DMS53 (cell line): ENCODE measurements around the gene NADK2.
A peak's percentile ranks its signal among the peaks of the same experiment; 100 is the strongest.

Source experiments
- DNase-seq: peaks from one replicate; lab custom pipeline; 2025; lab: John Stamatoyannopoulos, UW

NADK2 gene

DNA sequence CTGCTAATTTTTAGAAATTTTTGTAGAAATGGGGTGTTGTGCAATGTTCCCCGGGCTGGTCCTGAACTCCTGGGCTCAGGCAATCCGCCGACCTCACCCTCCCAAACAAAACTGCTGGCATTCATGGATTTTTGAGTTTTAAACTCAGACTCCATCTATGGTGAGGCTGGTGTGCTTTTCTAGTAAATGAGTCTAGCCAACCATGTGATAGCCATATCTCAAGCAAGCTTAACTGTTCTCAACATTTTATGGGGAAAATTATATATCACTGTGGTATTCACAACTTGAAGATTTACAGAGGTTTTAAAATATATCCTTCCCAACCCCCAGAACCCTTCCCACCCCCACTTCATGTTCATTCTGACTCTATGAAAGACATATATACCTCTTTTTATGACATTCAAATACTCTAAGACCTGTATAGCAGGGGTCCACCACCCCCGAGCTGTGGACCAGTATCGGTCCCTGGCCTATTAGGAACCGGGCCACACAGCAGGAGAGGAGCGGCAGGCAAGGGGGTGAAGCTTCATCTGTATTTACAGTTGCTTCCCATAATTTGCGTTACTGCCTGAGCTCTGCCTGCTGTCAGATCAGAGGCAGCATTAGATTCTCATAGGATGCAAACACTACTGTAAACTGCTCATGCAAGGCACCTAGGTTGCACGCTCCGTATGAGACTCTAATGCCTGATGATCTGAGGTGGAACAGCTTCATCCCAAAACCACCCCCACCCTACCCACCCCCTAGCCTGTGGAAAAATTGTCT is 4.5 kb upstream of the NADK2 start:
- no peak for DNase-seq

DNA sequence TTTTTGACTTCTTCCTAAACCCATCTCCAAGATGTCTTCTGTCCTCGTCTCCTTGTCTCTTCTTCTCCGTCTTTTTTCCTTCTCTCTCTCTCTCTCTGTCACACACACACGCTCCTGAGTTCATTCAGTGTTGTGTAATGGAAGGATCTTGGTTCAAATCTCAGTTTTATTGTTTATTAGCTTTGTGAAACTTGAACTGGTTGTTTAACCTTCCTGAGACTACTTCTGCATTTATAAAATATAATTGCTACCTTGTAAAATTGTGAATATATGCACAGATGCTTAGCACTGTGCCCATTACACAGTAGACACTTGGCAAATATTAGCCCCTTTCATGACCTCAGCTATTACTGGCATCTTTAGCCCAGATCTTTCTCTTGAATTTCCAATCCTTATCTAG is 2.4 kb upstream of the NADK2 start:
- DNase-seq, result no peak

DNA sequence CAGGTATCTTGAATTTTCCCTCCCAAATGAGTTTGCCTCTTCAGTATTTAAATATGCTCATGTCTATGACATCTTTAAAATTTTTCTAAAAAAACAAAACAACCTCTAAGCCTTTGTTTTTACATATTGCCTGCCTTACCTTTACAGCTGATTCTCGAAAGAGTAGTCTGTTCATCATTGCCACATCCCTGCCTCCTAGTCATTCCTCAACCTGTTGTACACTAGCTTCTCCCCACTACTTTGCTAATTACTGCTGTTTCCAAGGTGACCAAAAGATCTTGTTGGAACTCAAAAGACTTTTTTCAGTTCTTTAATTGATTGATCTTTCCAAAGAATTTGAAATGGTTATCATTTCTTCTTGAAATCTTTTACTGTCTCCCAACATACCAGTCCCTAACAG is 1.9 kb upstream of the NADK2 start:
- no peak for DNase-seq

DNA sequence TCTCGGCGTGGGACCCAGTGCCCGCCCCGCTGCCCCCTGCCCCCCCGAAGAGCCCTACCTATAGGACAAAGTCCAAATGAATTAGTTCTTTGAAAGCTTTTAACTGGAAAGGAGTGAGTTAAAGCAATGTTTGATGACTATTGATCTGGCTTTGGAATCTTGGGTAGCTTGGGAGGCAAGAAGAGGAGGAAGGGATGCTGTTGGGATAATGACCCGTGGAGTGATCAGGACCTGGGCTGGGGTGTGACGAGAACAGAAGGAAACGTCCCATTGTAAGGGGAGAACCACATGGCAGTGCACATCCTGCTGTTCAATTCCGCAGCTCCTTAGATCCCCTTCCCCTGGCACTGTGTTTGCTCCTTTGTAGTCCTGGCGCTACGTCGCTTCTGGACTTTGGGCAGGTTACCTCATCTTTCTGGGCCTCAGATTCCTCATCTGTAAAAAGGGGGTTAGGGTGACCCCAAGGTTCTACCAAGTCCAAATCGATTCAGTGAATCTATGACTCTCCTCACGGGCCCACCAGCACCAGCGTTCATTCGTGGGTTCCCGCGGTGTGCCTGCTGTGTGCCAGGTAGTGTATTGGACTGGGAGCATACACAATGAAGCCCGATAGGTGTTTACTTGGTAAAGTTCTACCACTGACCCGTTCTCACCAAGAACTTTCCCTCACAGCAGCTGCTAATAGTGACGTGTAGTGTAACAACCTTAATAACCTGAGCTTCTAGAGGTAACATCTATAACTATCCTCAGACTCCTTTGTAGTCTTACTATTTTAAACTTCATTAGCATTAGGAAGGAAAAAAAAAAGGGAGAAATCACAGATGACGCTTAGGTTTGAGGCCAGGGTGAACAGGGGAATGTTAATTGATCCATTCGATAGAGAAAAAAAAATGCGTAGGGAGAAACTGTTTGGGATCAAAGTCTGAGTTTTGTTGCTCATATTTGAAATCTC is 1.1 kb upstream of the NADK2 start:
- DNase-seq, result peak; percentile 57

DNA sequence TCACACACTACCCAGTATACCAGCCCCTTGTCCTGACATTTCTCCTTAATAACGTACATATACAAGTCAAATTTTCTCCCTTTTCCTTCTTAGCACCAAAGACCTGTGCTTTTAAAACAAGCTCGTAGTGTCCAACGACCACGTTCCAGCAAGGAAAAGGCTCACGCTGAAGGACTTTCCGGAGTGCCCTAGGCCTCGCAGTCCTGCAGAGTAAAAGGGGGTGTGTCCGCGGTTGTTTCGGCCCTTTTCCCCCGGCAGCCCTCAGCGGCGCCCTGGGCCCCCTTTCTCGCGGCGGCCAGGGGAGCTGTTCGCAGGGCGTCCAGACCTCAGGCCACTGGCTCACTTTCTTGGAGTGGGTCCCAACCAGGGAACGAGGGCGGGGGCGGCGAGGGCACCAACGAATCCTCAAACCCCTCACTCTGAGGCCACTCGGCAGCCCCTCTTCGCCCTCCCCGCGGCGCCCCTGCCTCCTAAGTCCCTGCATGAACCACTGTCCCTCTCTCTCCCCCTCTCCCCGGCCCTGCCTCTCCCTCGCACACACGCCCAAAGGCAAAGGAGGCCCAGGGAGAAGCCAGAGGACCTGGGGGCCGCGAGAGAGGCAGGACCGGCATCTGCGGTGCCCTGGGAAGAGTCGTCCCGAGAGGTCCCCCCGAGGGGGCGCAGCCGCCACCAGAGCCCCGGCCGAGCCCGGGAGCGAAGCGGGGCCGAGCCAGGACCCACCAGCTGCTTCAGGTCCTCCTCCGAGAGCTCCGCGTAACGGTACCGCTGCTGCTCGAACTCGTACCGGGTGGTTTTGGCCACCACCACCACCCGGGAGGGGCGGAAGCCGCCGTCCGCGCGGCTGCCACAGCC is 720 bp downstream of the NADK2 start:
- peak; percentile 73 for DNase-seq

DNA sequence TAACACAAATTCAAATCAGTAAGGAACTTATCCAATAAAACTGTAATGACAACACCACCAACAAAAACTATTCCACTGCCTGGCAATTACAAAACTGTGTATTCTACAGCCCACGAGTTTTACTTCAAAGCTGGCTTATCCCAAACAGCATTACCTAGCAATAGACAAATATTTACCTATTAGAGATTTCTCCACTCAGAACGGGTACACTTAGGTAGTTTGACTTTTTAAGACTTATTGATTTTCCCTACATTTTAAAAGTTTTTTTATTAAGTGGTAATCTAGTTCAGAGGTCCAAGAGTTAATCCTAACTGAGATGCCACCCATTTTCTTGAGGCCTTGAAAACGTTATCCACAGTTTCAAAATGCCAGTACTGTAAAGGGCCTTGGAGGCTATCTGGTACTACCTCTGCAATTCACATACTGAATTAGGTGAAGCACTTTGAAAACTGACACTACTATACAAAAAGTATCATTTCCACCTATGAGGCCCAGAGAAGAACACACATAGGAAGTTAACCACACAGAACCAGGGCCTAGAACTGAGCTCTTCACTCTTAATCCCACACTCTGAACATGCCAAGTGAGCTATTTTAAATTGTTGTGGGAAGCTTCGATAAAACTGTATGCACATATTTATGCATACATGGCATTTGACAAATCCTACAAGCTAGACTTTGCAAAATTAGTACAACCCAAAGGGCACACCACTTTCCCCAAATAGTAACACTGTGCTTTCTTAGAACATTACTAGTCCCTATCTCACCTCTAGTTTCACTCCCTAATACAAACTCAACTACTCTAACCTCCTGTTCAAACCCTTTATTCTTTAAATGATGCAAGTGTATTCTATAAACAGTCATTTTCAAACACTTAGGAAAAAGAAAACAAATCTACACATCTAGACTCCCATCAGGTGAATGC is 2.1 kb downstream of the NADK2 start:
- DNase-seq, result peak; percentile 53

DNA sequence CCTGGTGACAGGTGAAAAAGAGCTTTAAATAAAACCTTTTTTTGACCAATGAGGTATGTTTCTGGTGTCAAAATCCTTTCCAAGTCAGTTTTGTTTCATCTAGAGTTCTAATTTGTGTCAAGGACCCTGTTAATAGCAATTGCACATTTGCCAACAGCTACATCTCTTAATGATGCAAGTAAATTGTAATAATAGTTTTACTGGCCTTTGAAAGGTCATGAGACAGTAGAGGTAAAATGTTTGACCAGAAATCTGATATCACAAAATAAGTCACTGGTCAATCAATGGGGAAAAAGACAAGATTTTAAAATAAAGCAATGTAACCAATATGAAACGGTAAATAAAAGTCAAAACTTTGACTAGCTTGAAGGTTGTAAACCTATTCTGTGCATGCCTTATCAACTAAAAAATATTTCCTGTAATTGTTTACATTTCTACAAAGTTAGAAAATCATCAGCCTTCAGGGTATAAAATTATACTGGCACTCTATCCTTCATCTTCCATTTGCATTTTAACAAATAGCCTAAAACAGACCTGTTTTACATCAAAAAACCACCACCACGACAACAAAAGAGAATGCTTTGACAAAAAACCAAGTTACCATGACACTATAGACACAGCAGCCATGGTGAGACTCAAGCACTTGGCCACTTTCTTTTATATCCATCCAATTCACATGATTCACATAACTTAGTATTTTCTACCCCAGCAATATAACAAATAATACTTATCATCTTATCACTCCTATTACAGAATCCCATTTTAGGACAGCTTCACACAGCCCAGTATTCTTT is 3.0 kb downstream of the NADK2 start:
- no peak for DNase-seq

DNA sequence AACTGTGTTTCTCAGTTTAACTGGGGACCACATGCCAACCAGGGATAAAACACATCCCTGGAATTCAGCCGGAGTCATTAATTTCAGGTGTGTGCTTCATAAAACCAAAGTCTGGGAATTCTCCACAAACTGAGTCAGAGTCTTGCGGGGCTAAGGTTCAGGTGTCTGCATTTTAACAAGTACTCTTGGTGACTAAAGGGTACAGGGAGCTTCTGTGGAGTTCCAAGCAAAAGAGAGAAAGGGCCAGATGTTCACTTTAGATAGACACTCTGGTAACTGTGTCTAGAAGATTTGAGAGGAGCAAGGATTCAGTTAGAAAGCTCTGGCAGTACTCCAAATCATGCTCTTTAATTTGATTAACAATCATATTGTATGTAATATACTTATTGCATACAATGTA is 4.0 kb downstream of the NADK2 start:
- no peak for DNase-seq

DNA sequence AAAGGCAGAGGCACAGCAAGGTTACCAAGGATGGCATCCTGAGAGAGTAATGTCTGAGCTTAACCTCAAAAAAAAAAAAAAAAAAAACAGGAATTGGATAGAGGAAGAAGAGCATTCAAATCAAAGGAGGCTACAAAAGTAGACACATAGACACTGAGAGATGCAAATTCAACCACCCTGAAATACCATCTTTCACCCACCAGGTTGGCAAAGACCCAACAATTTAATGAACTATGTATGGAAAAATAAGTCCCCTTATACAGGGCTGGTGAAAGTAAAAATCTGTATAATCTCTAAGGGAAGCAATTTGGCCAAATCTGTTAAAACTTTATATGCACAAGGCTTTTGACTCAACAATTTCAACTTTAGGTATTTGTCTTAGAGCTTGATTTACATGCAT is 4.9 kb downstream of the NADK2 start:
- DNase-seq, result no peak

DNA sequence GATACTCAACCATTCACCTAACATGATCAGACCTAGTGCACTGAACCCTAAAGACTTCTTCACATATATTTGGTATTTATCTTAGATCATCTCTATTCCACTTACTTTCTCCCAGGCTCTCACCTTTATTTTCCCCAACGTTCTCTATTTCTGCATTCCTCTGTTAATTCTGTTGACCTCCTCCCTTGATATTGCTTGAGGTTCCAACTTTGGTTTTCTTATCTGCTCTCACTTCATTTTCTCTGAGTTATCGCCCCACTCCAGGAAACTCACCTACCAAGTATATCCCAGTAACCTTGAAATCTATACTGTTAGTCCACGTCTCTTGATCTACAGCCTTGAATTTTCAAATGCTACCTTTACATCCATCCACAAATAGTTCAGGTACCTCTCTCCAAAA is 9.2 kb downstream of the NADK2 start:
- no peak for DNase-seq

DNA sequence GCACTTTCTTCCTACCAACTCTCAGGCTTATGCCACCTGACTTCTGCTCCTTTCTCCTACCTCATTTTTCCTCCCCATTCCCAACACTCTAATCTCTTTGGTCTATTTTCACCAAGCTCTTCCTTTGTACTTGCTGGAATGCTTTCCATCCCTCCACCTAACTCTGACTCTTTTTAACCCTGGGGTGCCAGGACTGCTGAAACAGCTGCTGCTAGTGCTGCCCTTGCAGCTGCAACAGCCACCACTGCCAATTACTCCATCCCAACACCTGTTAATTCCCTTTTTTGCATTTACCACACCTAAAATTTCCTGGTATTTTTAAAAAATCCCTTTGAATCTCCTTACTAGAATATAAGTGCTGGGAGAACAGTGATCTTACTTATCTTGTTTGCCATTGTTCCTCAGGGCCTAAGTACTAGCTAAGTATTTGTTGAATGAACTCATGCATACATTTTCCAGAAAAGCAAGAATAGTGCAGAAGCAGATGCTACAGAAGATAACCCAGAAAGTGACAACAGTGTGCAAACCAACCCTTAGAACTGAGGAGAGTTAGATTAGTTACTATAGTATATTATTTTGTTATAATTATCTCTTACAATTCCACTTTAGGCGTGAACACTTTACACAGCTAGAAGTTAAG is 11.5 kb downstream of the NADK2 start:
- DNase-seq, result peak; percentile 59

DNA sequence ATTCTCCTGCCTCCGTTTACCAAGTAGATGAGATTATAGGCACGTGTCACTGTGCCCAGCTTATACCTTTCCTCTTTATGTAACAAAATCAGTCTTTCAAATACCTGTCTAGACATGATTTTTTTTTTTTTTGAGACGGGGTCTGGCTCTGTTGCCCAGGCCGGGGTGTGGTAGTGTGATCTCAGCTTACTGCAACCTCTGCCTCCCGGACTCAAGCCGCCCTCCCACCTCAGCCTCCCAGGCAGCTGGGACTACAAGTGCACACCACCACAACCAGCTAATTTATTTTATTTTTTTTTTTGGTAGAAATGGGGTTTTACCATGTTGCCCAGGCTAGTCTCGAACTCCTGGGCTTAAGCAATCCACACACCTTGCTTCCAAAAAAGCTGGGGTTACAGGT is 13.2 kb downstream of the NADK2 start:
- no peak for DNase-seq

DNA sequence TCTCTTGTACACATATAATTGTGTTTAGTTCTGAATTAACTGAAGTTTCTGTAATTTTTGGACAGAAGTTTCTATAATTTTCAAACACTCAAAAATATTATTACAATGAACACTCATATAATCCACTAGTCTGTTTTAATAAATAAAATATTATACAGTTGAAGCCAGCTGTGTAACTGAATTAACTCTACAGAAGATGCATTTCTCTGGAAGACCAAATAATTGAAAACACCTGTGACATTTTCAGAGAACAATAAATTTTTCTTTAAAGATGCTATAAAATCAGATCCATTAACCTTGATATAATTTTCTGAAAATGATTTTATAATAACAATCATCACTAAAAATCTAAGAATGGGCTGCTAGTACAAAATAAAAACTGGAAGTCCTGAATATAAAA is 14.7 kb downstream of the NADK2 start:
- DNase-seq, result no peak

DNA sequence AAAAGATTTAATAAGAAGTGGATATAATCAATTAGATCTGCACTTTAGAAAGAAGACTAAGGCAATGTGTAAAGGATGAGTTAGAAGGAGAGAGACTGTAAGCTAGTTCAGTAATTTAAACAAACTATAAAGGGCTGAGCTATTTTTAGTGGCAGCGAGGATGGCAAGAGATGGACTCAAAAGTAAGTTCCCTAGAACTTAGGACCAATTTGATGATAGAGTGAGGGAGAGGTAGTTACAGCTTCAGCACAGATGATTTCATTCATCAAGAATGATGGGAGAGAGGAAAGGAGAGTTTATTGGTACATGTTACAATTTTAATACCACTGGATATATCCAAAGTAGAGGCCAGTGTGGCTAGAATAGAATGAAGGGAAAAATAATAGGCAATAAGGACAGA is 19.1 kb downstream of the NADK2 start:
- no peak for DNase-seq

DNA sequence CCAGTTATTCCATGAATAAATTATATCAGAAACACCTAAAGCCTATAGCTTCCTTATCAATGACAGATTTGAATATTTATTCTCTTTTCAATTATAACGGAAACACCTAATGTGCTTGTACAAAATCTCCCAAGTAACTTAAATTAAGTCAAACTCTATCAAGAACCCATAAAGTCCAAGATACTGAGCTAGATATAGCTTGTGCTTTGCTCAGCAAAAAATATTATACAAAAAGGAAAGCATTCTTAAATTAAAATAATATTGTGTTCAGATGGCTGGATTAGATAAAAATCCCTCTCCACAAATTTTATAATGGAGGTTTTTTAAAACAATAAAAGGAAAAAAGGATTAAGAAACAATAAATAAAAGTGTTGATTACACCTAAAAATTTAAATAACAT is 23.7 kb downstream of the NADK2 start:
- no peak for DNase-seq

DNA sequence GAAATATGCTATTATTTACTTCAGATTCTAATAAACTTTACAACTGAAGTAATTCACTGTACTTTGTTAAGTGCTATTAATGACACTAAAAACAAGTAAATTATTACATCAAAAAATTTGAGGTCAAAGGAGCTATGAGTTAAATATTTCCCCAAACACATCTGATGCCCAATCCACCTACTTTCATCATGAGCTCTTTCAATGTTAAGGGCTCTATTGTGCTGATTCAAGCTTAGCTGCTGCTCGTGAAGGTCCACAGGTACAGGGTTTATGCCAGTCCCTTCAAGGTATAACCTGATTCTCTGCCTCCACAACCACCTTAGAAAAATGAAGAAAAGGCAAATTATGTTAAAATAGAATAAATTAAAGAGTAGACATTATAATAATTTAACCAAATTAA is 24.2 kb downstream of the NADK2 start:
- DNase-seq, result no peak

DNA sequence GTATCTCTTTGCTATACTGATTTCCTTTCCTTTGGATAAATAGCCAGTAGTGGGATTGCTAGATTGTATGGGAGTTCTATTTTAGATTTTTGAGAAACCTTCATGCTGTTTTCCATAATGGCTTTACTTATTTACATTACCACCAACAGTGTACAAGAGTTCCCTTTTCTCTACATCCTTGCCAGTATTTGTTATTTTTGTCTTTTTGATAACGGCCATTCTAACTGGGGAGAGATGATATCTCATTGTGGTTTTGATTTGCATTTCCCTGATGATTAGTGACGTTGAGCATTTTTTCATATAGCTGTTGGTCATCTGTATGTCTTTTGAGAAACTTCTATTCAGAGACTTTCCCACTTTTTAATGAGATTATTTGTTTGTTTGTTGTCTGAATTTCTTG is 25.8 kb downstream of the NADK2 start:
- no peak for DNase-seq

DNA sequence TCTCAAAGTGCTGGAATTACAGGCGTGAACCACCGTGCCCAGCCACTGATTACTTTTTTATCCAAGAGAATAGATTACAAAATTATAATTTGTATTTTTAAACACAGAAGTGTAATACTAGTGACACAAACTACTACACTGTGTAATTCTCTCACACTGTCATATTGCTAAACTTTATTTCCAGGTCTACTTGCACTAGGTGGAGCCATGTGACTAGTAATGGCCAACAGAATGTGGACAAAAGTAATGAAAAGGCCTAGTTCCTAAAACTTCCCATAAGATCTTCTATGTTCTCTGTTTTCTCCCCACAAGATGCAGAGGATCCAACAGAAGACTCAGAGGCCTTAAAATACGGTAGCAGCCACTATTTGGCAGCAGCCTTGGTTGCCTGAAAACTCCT is 27.3 kb downstream of the NADK2 start:
- peak; percentile 3 for DNase-seq

DNA sequence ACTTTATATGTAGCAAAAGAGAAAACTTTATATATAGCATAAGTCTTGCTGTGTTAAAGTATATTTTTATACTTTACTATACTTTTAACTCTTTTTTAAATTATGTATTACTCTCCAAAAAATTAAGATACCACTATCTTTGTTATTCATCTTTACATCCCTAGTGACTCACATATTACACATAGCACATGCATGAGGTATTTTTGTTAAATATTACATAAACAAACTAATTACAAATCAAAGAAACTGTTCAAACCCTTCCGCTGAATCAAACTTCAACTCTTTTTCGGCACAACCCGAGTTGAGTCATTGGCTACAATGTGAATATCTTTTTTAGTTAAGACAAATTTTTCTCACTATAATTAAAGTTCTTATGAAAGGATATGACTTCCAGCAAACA is 32.1 kb downstream of the NADK2 start:
- DNase-seq, result no peak

DNA sequence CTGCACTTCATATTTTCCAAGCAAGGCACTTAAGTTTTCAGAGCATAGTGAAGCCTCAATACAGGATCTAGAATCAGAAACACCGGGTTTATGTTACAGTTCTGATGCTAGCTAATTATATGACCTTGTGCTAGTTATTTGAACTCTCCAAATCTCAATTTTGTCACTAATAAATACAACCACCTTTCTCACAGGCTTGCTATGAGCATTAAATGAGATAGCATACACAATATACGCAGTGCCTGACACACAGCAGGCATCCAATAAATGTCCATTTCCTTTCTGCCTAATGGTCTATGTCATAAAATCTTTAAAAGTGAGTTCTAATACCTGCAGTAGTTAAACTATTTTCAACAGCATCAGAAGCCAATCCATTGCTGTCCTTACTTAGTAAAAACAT is 32.9 kb downstream of the NADK2 start:
- DNase-seq, result no peak
